Ascending aorta (tissue), 2 donors: ENCODE data around the gene ARL6IP4. TPM values are rescaled to one million over a fixed set of nuclear protein-coding genes. Genes with fewer than 3 reads are reported as not detected.

Experiments used
- DNase-seq, 2 donors: peaks; one replicate each; pipeline ENCODE4 v3.0.0-alpha.2; 2019; ENCODE audit warnings: low spot score in 2 of 2
- H3K27ac ChIP-seq, 2 donors: fragments of 200-600 bp; sonication (generic); one replicate each; pipeline ENCODE4 v1.5.1; 2016 to 2017; ENCODE audit warnings: mild to moderate bottlenecking in 1 of 2
- H3K27me3 ChIP-seq: fragments of 200-600 bp; sonication (generic); one replicate; pipeline ENCODE4 v1.5.1; 2017
- H3K36me3 ChIP-seq, 2 donors: fragments of 200-600 bp; sonication (generic); one replicate each; pipeline ENCODE4 v1.5.1; 2016
- H3K4me1 ChIP-seq, 2 donors: fragments of 200-600 bp; sonication (generic); one replicate each; pipeline ENCODE4 v1.5.1; 2016 to 2017; ENCODE audit warnings: mild to moderate bottlenecking in 1 of 2
- H3K4me3 ChIP-seq, 2 donors: fragments of 200-600 bp; sonication (generic); one replicate each; pipeline ENCODE4 v1.5.1; 2016 to 2017; ENCODE audit warnings: mild to moderate bottlenecking in 1 of 2
- H3K9me3 ChIP-seq, 2 donors: fragments of 200-600 bp; sonication (generic); one replicate each; pipeline ENCODE4 v1.5.1; 2016
- CTCF ChIP-seq, 3 experiments: fragments of 200-600 bp in 2 of 3; fragments of 450-650 bp in 1 of 3; sonication (generic) in 2 of 3; IDR thresholded peaks; one replicate each; pipeline ENCODE4 v1.5.1; 2016 to 2019; ENCODE audit warnings: antibody characterized with exemption in 3 of 3, mild to moderate bottlenecking in 1 of 3, moderate library complexity in 1 of 3
- intact Hi-C: fragments of 100-400 bp; cut with DNase I; formaldehyde crosslinking; loops from one replicate; pipeline ENCODE4 v1.15.1; 2023
- total RNA-seq: library from RNA; depleted of rRNA; stranded (reverse); fragments of >200 nt; gene quantifications from one replicate; pipeline ENCODE4 v1.1.0, GENCODE V29; 2016

ARL6IP4 gene
- total RNA-seq, 1 donor from 2014 or later = 197 TPM

GRCh38 chr12:122946690-122947341 lies 33.7 kb upstream of the ARL6IP4 start:
- H3K4me1 ChIP-seq = peaks cover 0 to 13% of the 10 kb centered on the region in 2 donors
- intact Hi-C loops = loop anchor here (2.0 kb wide), 1 partner anchor 50 kb away; the partner anchor contains the start of gene VPS37B
- no peak overlapping the region for H3K4me3 ChIP-seq
- no peaks in the 10 kb centered on the region for H3K27me3 ChIP-seq
- TF ChIP-seq CTCF (IDR thresholded peaks at IDR 0.05) = peak in 2 of 3 experiments; percentile 32 to 42
- peak; percentile 94 to 96 for DNase-seq
- H3K27ac ChIP-seq = peak overlapping the region; percentile 75 to 82
- H3K9me3 ChIP-seq = no peaks in the 10 kb centered on the region
- no peaks in the 10 kb centered on the region for H3K36me3 ChIP-seq

- DNase-seq = no peak
- H3K9me3 ChIP-seq = no peaks in the 10 kb centered on the region
- intact Hi-C loops = loop anchor here (2.0 kb wide), 1 partner anchor 51 kb away; the partner anchor contains the start of gene VPS37B
- TF ChIP-seq CTCF (IDR thresholded peaks at IDR 0.05) = peak in 2 of 3 experiments; percentile 4 to 24
- H3K27me3 ChIP-seq = no peaks in the 10 kb centered on the region
- peak overlapping the region; percentile 75 to 82 for H3K27ac ChIP-seq
- H3K4me1 ChIP-seq = peaks cover 0 to 13% of the 10 kb centered on the region in 2 donors
- no peak overlapping the region for H3K4me3 ChIP-seq
- no peaks in the 10 kb centered on the region for H3K36me3 ChIP-seq
Measured at GRCh38 chr12:122947352-122947792, 33.1 kb upstream of the ARL6IP4 start.

- H3K27me3 ChIP-seq = no peaks in the 10 kb centered on the region
- intact Hi-C loops = no loop called here
- TF ChIP-seq CTCF (IDR thresholded peaks at IDR 0.05) = no peak
- peaks cover 0 to 13% of the 10 kb centered on the region in 2 donors for H3K4me1 ChIP-seq
- no peaks in the 10 kb centered on the region for H3K36me3 ChIP-seq
- no peak overlapping the region for H3K27ac ChIP-seq
- H3K4me3 ChIP-seq = no peak overlapping the region
- no peak for DNase-seq
- H3K9me3 ChIP-seq = no peaks in the 10 kb centered on the region
Measured at GRCh38 chr12:122948605-122949004, 31.9 kb upstream of the ARL6IP4 start.

- H3K36me3 ChIP-seq = no peaks in the 10 kb centered on the region
- H3K27ac ChIP-seq = no peak overlapping the region
- intact Hi-C loops = no loop called here
- H3K9me3 ChIP-seq = no peaks in the 10 kb centered on the region
- H3K27me3 ChIP-seq = no peaks in the 10 kb centered on the region
- H3K4me3 ChIP-seq = no peak overlapping the region
- peaks cover 0 to 13% of the 10 kb centered on the region in 2 donors for H3K4me1 ChIP-seq
- TF ChIP-seq CTCF (IDR thresholded peaks at IDR 0.05) = no peak
- DNase-seq = no peak
Measured at GRCh38 chr12:122949405-122949804, 31.1 kb upstream of the ARL6IP4 start.

GRCh38 chr12:122949816-122950675 lies 30.4 kb upstream of the ARL6IP4 start:
- no peak for TF ChIP-seq CTCF (IDR thresholded peaks at IDR 0.05)

More at GRCh38 chr12:122949816-122950675, 30.4 kb upstream of the ARL6IP4 start:
- no peak overlapping the region for H3K27ac ChIP-seq
- no peak overlapping the region for H3K4me3 ChIP-seq
- H3K27me3 ChIP-seq = no peaks in the 10 kb centered on the region
- no peaks in the 10 kb centered on the region for H3K36me3 ChIP-seq
- no peak for DNase-seq
- H3K4me1 ChIP-seq = peaks cover 0 to 13% of the 10 kb centered on the region in 2 donors
- intact Hi-C loops = loop anchor here (10.0 kb wide), 1 partner anchor 315 kb away; no protein-coding TSS in a partner anchor
- no peaks in the 10 kb centered on the region for H3K9me3 ChIP-seq
